Calu3 (cell line): ENCODE data around the gene FBXO4. TPM values are rescaled to one million over a fixed set of nuclear protein-coding genes. Genes with fewer than 3 reads are reported as not detected.
A peak's percentile ranks its signal among the peaks of the same experiment; 100 is the strongest.

Source experiments
- BruUV-seq: library from RNA; stranded (reverse); fragments of 400-500 nt; replicated peaks from 2 replicates; lab custom pipeline; 2021; lab: Mats Ljungman, UMichigan
- CTCF ChIA-PET: fragments of 300-600 bp; sonication (Branson Sonifier 250); formaldehyde crosslinking; loops from one replicate; lab custom pipeline; 2022; ENCODE audit warnings: antibody characterized with exemption; lab: Charles Lee
- DNase-seq: peaks from one replicate; pipeline ENCODE4 v3.0.0; 2022
- H3K27ac Mint-ChIP-seq: one replicate; pipeline ENCODE4 v1.8.0; 2022; ENCODE audit warnings: mixed read lengths; ENCODE audit not compliant: unreplicated experiment
- H3K27me3 Mint-ChIP-seq: one replicate; pipeline ENCODE4 v1.8.0; 2022; ENCODE audit warnings: mixed read lengths; ENCODE audit not compliant: unreplicated experiment
- H3K36me3 Mint-ChIP-seq: one replicate; pipeline ENCODE4 v1.8.0; 2022; ENCODE audit warnings: mild to moderate bottlenecking, moderate library complexity, mixed read lengths; ENCODE audit not compliant: insufficient read depth, unreplicated experiment
- H3K4me1 Mint-ChIP-seq: one replicate; pipeline ENCODE4 v1.8.0; 2022; ENCODE audit warnings: mild to moderate bottlenecking, low read depth, mixed read lengths; ENCODE audit not compliant: unreplicated experiment
- H3K4me3 Mint-ChIP-seq: one replicate; pipeline ENCODE4 v1.8.0; 2022; ENCODE audit warnings: mild to moderate bottlenecking, low read depth, moderate library complexity, mixed read lengths; ENCODE audit not compliant: unreplicated experiment
- H3K9me3 Mint-ChIP-seq: one replicate; pipeline ENCODE4 v1.8.0; 2022; ENCODE audit warnings: low read depth, mixed read lengths; ENCODE audit not compliant: unreplicated experiment
- intact Hi-C: fragments of 100-400 bp; cut with micrococcal nuclease; formaldehyde crosslinking; loops from one replicate; pipeline ENCODE4 v1.10.0; 2022; ENCODE audit not compliant: unreplicated experiment
- total RNA-seq: library from RNA; stranded (reverse); gene quantifications from 2 replicates; pipeline ENCODE4 v1.2.3, GENCODE V29; 2022
- TF ChIP-seq, protein P1 (sequence below): fragments of 200-600 bp; IDR thresholded peaks from one replicate; pipeline ENCODE4 v1.8.0; 2022; ENCODE audit warnings: antibody characterized with exemption; ENCODE audit not compliant: unreplicated experiment

The FBXO4 gene
- total RNA-seq, 1 experiment from 2014 or later = 8.9 TPM

DNA sequence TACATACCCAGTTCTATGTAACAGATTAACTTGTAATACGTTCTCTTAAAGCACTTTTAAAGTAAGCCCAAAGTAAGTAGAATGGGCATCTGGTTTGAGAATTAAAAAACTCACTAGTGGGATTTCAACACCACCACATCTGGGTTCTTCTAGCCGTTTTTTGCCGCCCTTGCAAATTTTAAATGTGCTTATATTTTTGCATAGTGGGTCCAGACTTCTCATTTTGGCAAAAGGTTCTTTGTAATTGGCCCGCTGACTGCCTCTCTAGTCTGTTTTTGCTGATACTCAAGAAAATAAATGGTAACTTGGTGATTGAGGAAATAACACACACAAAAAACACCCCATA is 582 bp upstream of the FBXO4 start:
- TF ChIP-seq, protein P1, sequence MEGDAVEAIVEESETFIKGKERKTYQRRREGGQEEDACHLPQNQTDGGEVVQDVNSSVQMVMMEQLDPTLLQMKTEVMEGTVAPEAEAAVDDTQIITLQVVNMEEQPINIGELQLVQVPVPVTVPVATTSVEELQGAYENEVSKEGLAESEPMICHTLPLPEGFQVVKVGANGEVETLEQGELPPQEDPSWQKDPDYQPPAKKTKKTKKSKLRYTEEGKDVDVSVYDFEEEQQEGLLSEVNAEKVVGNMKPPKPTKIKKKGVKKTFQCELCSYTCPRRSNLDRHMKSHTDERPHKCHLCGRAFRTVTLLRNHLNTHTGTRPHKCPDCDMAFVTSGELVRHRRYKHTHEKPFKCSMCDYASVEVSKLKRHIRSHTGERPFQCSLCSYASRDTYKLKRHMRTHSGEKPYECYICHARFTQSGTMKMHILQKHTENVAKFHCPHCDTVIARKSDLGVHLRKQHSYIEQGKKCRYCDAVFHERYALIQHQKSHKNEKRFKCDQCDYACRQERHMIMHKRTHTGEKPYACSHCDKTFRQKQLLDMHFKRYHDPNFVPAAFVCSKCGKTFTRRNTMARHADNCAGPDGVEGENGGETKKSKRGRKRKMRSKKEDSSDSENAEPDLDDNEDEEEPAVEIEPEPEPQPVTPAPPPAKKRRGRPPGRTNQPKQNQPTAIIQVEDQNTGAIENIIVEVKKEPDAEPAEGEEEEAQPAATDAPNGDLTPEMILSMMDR = no peak
- no peak for DNase-seq
- Mint-ChIP-seq H3K4me3 (peak overlapping the region; percentile 83), H3K36me3 (peaks cover 15% of the 10 kb centered on the region), H3K27me3 (no peaks in the 10 kb centered on the region), H3K4me1 (peaks cover 22% of the 10 kb centered on the region), H3K27ac (peak overlapping the region; percentile 99), H3K9me3 (no peaks in the 10 kb centered on the region)
- BruUV-seq = no TSS peak
- CTCF ChIA-PET = interaction anchor here (1.4 to 1.7 kb wide), 2 partner anchors 21 to 68 kb away, joined by 6 to 7 read pairs; partner anchors contain the start of gene RIMOC1
- intact Hi-C loops = loop anchor here (2.0 kb wide), 1 partner anchor 20 kb away; the partner anchor contains the start of gene RIMOC1

DNA sequence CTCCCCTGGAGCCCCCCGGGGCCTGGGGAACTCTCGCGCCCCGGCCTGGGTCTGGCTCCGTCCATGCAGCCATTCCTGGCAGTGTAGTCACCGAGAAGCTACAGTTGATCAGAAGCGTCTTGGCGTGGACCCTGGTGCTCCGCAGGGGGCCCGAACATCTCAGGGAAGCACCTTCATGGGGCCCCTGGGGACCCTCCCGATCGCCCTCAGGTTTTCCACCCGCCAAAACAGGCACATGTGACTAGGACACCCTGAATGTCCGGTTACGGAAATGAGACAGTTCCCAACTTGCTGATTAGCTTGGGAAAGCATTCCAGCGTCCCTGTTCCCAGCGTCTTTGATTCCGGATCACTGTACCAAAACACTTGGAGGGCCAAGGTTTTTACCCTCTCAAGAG is 472 bp downstream of the FBXO4 start:
- Mint-ChIP-seq H3K27ac (peak overlapping the region; percentile 99), H3K9me3 (no peaks in the 10 kb centered on the region), H3K36me3 (peaks cover 15% of the 10 kb centered on the region), H3K4me1 (peaks cover 22% of the 10 kb centered on the region), H3K4me3 (peak overlapping the region; percentile 83), H3K27me3 (no peaks in the 10 kb centered on the region)
- intact Hi-C loops = loop anchor here (1.0 to 2.0 kb wide), 2 partner anchors 21 to 69 kb away; partner anchors contain the start of gene RIMOC1
- TF ChIP-seq, protein P1 = no peak
- CTCF ChIA-PET = interaction anchor here (0.7 to 1.7 kb wide), 5 partner anchors 21 to 983 kb away, joined by 3 to 7 read pairs (median 3); partner anchors contain the start of gene RIMOC1
- DNase-seq = peak; percentile 24
- BruUV-seq = no TSS peak

DNA sequence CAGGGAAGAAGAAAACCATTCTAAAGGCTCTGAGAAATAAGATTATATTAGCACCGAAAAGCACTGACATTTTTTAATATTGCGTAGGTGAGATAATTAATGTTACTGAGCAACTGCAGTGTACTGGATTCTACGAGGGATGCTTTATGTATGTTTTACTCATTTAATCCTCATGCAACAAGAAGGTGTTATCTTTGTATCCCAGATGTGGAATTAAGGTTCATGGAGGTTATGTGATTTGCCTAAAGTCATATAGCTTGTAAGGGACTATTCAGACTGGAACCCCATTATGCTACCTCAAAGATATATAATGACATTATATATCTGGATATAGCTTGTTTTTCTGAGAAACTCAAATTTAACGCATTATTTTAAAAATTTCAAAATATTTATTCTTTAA is 2.5 kb downstream of the FBXO4 start:
- intact Hi-C loops = no loop called here
- CTCF ChIA-PET = no interaction called here

DNA sequence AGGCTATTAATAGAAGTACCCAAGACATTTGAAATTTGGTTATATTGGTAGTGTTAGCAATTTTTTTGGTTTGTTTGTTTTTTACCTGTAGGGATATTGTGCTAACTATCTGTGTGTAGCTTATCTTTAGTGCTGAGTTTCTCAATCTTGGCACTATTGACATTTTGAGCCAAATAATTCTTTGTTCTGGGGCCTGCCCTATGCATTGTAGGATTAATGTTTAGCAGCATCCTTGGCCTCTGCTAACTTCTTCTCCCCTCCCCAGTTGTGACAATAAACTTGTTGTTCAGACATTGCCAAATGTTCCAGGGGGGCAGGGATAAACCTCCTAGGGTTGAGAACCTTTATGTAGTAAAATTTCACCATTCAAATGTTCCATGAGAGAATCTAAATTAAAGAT is 4.0 kb downstream of the FBXO4 start:
- BruUV-seq = no TSS peak
- H3K36me3 Mint-ChIP-seq = peaks cover 15% of the 10 kb centered on the region
- no peak overlapping the region for H3K4me3 Mint-ChIP-seq
- TF ChIP-seq, protein P1 = no peak
- intact Hi-C loops = no loop called here
- peaks cover 2% of the 10 kb centered on the region for H3K9me3 Mint-ChIP-seq
- CTCF ChIA-PET = no interaction called here
- H3K27ac Mint-ChIP-seq = no peak overlapping the region
- no peak for DNase-seq
- no peaks in the 10 kb centered on the region for H3K27me3 Mint-ChIP-seq
- peaks cover 22% of the 10 kb centered on the region for H3K4me1 Mint-ChIP-seq

More for the DNA sequence above, 2.5 kb downstream of the FBXO4 start:
- Mint-ChIP-seq H3K27ac (no peak overlapping the region), H3K27me3 (no peaks in the 10 kb centered on the region), H3K9me3 (peaks cover 2% of the 10 kb centered on the region), H3K4me1 (peaks cover 22% of the 10 kb centered on the region), H3K4me3 (no peak overlapping the region), H3K36me3 (peaks cover 15% of the 10 kb centered on the region)
- TF ChIP-seq, protein P1 = no peak
- BruUV-seq = no TSS peak
- DNase-seq = no peak
